Measurements from ENCODE around the gene GATM.
A peak's percentile ranks its signal among the peaks of the same experiment; 100 is the strongest.

GATM gene, protein sequence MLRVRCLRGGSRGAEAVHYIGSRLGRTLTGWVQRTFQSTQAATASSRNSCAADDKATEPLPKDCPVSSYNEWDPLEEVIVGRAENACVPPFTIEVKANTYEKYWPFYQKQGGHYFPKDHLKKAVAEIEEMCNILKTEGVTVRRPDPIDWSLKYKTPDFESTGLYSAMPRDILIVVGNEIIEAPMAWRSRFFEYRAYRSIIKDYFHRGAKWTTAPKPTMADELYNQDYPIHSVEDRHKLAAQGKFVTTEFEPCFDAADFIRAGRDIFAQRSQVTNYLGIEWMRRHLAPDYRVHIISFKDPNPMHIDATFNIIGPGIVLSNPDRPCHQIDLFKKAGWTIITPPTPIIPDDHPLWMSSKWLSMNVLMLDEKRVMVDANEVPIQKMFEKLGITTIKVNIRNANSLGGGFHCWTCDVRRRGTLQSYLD

GRCh38 chr15:45378149-45378912 is at the start of gene GATM:
Gene GATM (minus strand): TSS chr15:45378544. CDS start chr15:45378453, 91 bp downstream.
- peak; percentile 56 for DNase-seq
- in situ Hi-C loops (cut with MboI; ENCODE audit: low pct_unique_long_range_greater_than_20kb, low sequenced_read_pairs), result no loop called here

GRCh38 chr15:45427085-45427484 is 48.7 kb upstream of the GATM start:
- in situ Hi-C loops (cut with MboI; ENCODE audit: low pct_unique_long_range_greater_than_20kb, low sequenced_read_pairs), result no loop called here

DNA sequence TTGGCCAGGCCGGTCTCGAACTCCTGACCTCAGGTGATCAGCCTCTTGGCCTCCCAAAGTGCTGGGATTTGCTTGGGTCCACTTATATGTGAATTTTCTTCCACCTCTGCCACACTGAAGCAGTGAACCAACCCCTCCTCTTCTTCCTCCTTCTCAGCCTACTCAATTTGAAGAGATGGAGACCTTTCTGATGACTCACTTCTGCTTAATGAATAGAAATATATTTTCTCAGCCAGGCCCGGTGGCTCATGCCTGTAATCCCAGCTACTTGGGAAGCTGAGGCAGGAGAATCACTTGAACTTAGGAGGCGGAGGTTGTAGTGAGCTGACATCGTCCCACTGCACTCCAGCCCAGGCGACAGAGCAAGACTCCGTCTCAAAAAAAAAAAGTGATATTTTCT is 46.8 kb upstream of the GATM start:
- no peak for DNase-seq
- in situ Hi-C loops (cut with MboI; ENCODE audit: low pct_unique_long_range_greater_than_20kb, low sequenced_read_pairs), result no loop called here

More at GRCh38 chr15:45427085-45427484, 48.7 kb upstream of the GATM start:
- no peak for DNase-seq

GRCh38 chr15:45424429-45424828 is 46.1 kb upstream of the GATM start:
- in situ Hi-C loops (cut with MboI; ENCODE audit: low pct_unique_long_range_greater_than_20kb, low sequenced_read_pairs), result no loop called here
- DNase-seq, result no peak

DNA sequence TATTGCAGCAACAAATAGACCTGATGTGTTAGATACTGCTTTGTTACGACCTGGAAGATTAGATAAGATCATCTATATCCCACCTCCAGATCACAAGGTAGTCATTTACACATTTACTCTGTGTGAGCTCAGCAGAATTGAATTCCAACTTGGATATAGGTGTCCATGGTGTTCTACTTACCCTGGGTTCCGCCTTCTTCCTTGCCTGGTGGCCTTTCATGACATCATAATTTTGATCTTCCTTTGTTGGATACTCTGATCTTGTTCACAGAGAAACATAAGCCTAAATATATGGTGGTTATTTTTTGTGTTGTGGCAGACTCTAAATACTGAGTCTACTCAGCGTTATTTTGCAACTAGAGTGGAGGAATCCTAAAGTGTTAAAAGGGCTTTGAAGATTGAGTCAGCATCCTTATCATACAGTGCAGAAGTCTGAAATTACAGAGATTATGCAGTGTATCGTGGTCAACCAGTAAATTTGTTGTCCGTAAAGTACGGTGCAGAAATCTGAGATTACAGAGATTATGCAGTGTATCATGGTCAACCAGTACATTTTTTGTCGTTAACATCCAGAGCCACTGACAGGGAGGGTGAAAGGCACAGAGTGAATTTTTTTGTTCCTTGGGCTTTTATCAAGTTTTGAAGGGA is 39.1 kb upstream of the GATM start:
- DNase-seq, result no peak
- in situ Hi-C loops (cut with MboI; ENCODE audit: low pct_unique_long_range_greater_than_20kb, low sequenced_read_pairs), result no loop called here

DNA sequence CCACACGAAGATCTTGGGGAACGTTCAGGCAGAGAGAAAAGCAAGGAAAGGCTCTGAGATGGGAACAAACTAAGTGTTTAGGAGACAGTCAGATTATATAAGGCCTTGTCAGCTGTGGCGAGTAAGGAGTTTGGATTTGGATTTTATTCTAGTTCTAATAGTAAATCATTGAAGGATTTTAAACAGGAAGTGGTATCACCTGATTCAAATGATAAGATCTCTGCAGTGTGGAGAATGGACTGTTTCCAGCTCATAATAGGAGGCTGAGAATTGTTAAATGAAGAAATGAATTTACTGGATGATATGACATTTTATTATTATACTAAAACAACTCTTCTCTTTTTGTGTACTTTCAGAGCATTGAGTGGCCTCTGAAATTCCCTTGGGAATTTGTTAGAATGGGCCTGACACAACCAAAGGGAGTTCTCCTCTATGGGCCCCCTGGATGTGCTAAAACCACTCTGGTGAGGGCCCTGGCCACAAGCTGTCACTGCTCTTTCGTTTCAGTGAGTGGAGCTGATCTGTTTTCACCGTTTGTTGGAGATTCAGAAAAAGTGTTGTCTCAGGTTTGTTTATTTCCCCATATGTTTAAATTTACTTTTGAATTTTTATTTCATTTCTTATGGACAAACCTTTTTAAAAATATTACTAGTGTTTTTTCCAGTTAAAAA is 36.0 kb upstream of the GATM start:
- DNase-seq, result no peak
- in situ Hi-C loops (cut with MboI; ENCODE audit: low pct_unique_long_range_greater_than_20kb, low sequenced_read_pairs), result no loop called here

- no peak for DNase-seq
- in situ Hi-C loops (cut with MboI; ENCODE audit: low pct_unique_long_range_greater_than_20kb, low sequenced_read_pairs), result no loop called here
These were observed 31.3 kb upstream of the GATM start for GRCh38 chr15:45409596-45409995.

DNA sequence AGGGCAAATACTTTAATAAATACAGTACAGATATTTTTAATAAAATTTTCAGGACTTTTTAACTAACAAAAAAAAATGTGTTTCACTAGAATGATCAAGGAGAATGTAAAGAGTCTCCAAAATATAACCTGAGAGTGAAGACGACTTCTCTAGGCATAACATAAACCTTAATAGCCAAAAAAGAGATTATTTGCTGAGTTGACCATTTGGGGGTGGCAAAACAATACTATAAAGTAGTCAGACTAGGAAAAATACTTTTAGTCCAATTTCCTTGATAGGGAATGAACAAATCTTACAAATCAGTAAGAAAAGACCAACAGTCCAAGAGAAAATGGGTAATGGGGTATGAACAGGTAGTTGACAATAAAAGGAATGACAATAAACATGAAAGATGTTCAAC is 29.4 kb upstream of the GATM start:
- no peak for DNase-seq
- in situ Hi-C loops (cut with MboI; ENCODE audit: low pct_unique_long_range_greater_than_20kb, low sequenced_read_pairs), result no loop called here

GRCh38 chr15:45402955-45403877 is 24.9 kb upstream of the GATM start:
- peak; percentile 40 for DNase-seq
- in situ Hi-C loops (cut with MboI; ENCODE audit: low pct_unique_long_range_greater_than_20kb, low sequenced_read_pairs), result no loop called here

DNA sequence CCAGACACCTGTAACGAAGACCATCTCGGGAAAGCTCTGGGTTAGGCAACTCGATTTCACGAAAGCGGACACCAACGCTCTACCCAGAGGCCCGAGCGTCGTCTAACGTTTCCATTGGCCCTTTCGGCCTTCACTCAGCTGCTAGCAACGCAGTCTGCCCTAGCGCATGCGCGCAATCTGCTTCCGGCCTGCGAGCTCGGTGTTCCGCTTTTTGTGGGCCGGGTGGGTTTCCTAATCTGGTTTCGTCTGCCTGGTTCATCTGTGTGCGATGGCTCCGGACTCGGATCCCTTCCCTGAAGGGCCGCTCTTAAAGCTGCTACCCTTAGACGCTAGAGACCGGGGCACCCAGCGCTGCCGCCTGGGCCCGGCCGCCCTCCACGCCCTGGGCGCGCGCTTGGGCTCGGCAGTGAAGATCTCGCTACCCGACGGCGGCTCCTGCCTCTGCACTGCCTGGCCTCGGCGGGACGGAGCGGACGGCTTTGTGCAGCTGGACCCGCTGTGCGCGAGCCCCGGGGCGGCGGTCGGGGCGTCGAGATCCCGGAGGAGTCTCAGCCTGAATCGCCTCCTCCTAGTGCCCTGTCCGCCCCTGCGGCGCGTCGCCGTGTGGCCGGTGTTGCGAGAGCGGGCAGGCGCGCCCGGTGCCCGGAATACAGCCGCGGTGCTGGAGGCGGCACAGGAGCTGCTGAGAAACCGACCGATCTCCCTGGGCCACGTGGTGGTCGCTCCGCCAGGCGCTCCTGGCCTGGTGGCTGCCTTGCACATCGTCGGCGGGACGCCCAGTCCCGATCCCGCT is 24.0 kb upstream of the GATM start:
- in situ Hi-C loops (cut with MboI; ENCODE audit: low pct_unique_long_range_greater_than_20kb, low sequenced_read_pairs), result no loop called here
- DNase-seq, result peak; percentile 97

GRCh38 chr15:45401665-45402161 is 23.4 kb upstream of the GATM start:
- no peak for DNase-seq
- in situ Hi-C loops (cut with MboI; ENCODE audit: low pct_unique_long_range_greater_than_20kb, low sequenced_read_pairs), result no loop called here

- in situ Hi-C loops (cut with MboI; ENCODE audit: low pct_unique_long_range_greater_than_20kb, low sequenced_read_pairs), result no loop called here
These were observed 21.3 kb upstream of the GATM start for GRCh38 chr15:45399381-45400212.

GRCh38 chr15:45397116-45397665 is 18.8 kb upstream of the GATM start:
- in situ Hi-C loops (cut with MboI; ENCODE audit: low pct_unique_long_range_greater_than_20kb, low sequenced_read_pairs), result no loop called here
- no peak for DNase-seq

More at GRCh38 chr15:45399381-45400212, 21.3 kb upstream of the GATM start:
- peak; percentile 55 for DNase-seq

DNA sequence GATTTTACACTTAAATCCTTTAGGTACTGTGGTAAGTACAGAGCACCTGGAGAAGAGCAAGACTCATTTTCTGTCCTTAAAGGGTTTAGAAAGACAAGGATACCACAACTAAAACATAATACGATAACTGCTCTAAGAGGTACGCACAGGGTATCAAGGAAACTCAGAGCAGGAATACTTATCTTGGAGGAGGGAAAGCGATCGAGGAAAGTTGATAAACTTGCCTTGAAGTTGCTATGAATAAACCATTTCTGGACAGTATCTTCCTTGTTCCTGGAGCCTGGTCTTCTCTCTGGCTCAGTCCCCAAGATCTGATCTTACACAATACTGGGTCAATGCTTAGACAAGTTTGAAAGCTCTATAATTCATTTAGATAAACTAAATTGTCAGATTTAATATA is 17.6 kb upstream of the GATM start:
- DNase-seq, result no peak
- in situ Hi-C loops (cut with MboI; ENCODE audit: low pct_unique_long_range_greater_than_20kb, low sequenced_read_pairs), result no loop called here

DNA sequence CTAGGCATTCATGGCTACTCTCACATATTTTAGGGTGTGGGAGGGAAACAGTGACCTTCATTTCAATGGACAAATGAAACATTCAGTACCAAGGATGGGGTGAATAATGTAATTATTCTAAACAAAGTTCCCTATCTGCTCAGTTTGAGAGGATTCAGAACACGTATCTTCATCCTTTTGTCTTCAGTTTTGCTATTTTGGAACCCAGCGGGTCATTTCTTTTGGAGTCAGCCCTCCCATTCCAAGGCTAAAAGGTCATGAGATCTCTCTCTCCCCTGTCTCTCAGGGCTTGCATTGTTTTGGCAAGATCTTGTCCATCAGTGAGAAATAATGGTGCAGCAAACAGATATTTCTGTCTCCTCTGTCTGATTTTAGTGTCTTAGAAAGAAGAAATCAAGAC is 16.3 kb upstream of the GATM start:
- DNase-seq, result no peak
- in situ Hi-C loops (cut with MboI; ENCODE audit: low pct_unique_long_range_greater_than_20kb, low sequenced_read_pairs), result no loop called here

- in situ Hi-C loops (cut with MboI; ENCODE audit: low pct_unique_long_range_greater_than_20kb, low sequenced_read_pairs), result no loop called here
- no peak for DNase-seq
These were observed 15.5 kb upstream of the GATM start for GRCh38 chr15:45393851-45394250.

DNA sequence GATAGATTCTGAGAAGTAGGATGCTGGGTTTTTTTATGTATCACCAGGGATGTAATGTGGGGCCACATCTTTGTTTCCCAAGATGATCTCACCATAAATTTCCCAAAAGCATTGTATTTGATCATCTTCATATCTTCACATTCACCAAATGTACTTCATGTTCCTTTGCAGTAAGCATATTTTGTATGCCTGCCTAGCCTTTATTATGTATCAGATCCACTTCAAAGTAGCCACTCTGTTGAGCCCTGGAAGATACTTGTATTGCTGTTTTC is 14.2 kb upstream of the GATM start:
- in situ Hi-C loops (cut with MboI; ENCODE audit: low pct_unique_long_range_greater_than_20kb, low sequenced_read_pairs), result no loop called here

More for the DNA sequence above, 14.2 kb upstream of the GATM start:
- no peak for DNase-seq

Data from KBM-7 (cell line).